Medulla oblongata (tissue), 1 donor: ENCODE results near the gene ZFYVE21.
A peak's percentile ranks its signal among the peaks of the same experiment; 100 is the strongest.

ENCODE experiments used
- DNase-seq: peaks from one replicate; pipeline ENCODE4 v3.0.0-alpha.2; 2015; ENCODE audit errors: extremely low spot score

ZFYVE21 gene

GRCh38 chr14:103692159-103692558 is 23.5 kb upstream of the ZFYVE21 start:
- no peak for DNase-seq

GRCh38 chr14:103692871-103693270 is 22.7 kb upstream of the ZFYVE21 start:
- DNase-seq = no peak

- DNase-seq = no peak
These were observed 22.1 kb upstream of the ZFYVE21 start for GRCh38 chr14:103693515-103693914.

DNA sequence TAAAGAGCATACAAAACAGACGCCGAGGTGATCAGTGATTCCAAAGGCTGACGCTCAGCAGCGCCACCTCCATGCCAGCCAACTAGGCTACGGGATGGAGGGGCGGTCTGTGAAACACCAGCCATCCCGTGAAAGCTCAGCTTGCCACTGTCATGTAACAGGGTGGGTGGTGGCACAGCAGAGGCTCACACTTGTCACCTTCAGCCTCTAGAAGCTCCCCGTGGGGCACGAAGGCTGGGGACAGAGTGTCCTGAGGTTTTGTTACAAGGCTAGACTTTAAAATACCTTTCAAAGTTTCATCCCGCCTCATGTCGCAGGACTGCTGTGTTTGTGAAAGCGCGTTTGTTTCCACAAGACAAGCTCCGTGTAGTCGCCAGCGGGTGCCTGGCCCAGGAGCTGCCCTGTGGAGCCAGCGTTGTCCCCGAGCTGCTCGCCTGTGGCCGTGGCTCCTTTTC is 21.0 kb upstream of the ZFYVE21 start:
- DNase-seq = no peak

DNA sequence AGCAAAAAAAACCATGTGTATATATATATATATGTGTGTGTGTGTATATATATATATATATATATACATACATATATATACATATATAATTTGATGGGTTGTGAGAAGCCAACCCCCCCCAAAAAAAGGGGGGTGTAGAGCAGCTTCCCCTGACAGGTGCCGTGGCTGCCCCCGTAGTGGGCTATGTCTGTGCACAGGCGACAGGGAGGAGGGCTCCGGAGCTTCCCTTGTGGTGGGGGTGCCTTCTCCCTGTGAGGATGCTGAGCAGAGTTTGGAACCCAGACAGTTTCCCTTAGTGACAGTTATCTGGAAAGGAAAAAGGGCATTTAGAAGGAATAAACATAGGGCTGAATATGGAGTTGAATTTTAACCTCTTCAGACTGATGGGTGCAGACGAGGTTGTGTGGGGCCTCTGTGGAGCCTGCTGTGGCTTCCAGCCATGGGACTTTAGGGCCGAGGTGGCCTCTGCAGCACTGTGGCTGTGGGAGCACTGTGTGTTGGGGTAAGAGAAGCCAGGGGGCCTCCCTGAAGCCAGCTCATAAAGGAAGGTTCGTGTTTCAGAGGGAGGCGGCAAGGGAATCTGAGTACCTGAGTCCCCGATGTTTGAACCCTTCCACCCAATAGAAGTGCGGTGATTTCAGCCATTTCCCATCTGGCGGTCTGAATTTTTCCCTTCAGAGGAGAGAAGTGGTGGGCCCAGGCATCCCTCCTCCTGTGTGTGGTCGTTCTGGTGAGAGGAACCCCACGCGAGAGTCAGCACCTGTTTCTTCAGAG is 20.1 kb upstream of the ZFYVE21 start:
- no peak for DNase-seq

DNA sequence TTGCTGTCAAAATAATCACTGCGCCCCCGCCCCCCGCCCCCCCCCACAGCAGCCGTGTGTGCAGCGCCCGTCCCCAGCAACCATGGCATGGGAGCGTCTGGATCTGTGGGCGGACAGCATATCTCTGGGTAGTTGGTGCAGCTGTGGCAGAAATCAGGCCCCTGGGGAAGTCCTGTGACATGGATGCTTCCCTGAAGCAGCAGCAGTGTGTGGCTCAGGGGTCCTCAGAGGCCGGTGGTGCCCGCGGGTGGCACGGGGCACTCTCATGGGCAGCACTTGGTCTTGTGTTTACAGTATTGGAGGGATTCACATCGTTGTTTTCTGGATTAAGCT is 19.6 kb upstream of the ZFYVE21 start:
- DNase-seq = no peak

DNA sequence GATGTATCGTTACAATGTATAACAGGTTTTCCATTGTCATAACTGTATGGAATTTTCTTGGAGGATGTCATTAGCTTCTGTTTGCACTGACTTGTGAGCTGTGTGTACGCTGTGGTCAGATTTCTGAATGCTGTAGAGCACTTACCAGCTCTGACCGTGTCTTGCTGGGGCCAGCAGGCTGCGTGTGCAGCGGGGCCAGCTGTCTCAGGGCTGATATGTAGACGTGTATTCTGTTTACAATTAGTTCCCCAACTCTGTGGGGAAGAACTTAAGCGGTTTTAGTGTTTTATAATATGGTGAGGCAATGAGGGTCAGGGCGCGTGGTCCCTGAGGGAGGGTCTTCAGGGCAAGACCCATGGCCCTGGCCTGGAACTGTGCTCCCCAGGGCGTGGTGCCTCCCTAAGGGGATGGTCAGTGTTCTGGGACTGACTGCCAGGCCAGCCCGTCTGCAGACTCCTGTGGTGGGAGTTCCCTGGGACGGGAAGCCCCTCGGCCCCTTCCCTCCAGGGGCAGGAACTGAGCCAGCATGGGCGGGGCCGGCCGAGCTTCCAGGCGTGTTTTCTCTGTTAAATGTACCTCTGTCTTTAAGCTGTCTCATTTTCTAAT is 19.0 kb upstream of the ZFYVE21 start:
- no peak for DNase-seq

DNA sequence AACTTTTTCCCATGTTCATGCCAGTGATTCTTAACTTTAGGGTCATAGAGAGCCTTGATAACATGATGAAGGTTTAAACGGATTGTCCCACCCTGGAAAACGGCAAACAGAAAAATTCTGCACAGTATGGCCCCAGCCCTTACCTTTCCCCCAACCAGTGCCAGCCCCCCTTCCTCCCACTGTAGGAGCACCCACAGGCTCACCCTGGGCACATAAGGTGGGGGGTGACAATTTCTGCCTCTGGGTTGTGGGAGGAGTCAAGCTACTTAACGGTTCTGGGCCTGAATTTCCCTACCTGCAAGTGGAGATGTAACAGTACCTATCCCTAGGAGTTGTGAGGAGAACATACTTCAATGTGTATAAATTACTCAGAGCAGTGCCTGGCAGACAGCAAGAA is 18.4 kb upstream of the ZFYVE21 start:
- DNase-seq = no peak

GRCh38 chr14:103697603-103698379 is 17.8 kb upstream of the ZFYVE21 start:
- DNase-seq = no peak

- no peak for DNase-seq
These were observed 17.0 kb upstream of the ZFYVE21 start for GRCh38 chr14:103698380-103699260.

DNA sequence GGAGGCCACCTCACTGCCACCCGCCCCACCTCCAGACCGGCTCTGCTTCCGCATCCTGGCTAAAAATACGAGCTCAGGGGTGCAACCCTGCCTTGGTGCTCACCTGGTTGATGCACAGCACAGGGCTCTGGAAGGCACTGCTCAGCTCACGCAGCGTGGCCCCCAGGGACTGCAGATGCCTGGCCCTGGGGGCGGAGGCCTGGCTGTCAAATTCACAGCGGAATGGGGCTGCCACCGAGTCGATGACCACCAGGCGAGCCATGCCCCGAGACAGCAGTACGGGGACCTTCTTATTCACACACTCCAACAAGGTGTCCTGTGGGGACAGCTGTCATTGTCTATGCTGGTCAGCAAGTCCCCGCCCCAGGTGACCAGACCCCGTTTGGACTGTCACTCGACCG is 16.3 kb upstream of the ZFYVE21 start:
- no peak for DNase-seq

DNA sequence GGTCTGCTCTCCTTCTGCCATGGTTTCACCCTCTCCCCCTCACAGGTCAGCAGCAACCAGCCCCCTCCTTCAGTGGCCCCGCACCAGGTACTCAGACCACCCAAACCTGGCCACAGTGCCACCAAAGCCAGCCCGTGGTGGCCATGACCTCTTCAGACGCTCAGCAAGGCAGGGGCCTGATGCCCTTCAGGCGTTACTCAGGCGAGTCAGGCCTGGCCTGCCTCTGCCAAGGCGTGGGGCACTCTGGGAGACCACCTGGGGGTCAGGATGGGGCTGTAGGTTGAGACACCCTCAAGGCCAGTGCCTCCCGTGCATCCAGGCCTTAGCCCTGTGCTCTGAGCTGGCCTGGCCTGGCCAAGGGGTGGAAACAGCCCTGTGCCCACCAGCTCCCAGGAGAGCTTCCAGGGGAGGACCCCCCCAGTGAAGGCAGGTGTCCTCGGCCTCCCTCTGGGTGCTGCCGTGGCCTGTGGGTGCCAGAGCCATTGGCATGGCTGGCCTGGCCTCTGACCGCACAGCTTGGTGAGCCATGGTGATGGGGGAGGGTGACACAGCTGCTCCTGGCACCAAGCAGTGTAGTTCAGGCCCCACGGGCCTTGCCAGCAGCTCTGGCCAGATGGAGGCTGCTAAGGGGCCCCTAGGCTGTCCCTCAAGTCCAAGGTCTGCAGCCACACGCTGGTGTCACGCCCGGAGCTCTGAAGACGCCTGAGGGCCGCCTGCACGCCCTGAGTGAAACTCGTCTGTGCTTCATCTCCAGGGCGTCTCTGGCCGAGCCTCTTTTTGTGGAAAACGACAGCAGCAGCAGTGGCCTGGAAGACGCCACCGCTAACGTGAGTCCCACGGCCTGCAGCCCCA is 15.5 kb upstream of the ZFYVE21 start:
- DNase-seq = peak; percentile 67

DNA sequence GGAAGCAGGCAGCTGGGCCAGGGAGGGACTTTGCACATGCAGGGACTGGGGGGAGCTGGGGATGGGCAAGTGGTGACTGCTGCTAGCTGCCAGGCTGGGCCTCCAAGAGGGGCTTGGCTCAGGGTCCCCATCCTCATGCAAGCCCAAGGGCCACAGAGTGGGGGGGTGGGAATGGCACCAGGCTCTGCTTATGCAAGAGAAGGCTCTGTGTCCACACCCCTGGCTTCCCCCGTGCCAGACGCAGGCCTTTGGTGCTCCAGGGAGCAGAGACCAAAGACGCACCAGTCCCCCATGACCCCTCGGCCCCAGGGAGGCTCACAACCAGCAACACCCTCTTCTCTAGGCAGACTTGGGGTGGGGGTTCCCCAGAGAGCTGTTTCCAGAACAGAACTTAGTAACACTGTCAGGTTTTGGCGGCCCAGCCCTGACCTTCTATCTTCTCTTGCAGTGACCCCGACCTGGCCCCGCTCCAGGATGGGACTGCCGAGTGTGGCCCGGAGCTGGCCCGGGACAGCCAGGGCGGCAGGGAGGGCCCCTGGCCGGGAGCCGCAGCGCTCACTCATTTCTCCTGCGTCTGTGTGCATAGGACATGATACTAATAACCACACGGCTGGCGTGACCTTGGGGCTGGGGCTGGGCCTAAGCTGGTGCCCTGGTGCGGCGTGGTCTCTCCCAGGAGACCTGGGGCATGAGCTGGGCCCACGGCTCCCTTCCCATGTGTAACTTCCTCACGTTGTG is 14.7 kb upstream of the ZFYVE21 start:
- no peak for DNase-seq

DNA sequence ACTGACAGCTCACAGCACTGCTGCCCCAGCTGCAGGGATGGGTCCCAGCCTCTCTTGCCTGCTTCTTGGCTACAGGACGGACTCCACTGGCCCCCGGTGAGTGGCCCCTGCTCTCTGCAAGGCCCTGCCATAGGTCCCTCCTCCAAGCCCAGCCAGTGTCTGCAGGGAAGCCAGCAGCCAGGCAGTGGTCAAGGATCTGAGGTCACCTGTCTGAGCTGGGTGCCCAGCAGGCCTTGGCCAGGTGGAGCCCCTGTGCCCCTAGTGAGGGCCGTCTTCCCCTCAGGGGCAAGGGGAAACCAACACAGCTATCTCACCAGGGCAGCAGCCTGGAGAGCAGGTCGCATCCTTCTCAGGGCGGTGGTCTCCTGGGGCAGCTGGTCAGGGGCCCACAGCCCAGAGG is 13.5 kb upstream of the ZFYVE21 start:
- DNase-seq = no peak

- DNase-seq = no peak
These were observed 12.8 kb upstream of the ZFYVE21 start for GRCh38 chr14:103702497-103703432.

DNA sequence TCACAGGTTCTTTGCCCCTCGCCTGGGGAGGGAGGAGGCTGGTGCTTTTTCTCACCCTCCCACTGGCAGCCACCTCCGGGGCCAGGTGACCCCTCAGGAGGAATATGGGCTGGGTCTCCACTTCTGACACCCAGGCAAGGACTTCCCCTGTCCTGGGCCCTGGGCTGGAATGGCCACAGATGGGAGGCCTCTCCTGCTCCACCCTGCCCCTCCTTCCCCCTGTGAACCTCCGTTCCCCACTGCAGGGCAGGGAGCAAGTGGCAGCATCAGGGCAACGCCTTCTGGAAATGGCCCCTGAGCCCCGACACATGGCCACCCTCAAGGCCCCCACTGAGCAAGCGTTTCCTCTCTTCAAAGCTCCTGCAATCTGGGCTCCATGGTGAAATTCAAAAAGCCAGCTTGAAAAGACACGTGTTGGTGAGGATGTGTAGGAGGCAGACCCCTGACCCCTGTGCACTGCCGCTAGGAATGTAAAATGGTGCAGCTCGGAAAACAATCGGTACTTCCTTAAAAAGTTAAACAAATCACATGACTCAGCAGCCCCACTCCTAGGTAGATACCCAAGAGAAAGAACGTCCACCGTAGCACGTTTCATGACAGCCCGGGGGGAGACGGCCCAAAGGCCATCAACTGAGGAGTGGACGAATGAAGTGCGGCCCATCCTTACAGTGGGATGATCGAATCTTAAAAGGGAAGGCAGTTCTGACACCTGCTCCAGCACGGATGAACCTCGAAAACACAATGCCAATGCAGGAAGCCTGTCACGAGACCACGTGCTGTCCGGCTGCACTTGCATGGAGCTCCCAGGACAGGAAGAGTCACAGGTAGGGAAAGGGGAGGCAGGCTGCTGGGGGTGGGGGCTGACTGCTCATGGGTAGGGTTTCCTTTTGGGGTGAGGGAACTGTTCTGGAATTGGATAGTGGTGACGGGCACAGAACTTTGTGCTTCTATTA is 11.9 kb upstream of the ZFYVE21 start:
- no peak for DNase-seq

DNA sequence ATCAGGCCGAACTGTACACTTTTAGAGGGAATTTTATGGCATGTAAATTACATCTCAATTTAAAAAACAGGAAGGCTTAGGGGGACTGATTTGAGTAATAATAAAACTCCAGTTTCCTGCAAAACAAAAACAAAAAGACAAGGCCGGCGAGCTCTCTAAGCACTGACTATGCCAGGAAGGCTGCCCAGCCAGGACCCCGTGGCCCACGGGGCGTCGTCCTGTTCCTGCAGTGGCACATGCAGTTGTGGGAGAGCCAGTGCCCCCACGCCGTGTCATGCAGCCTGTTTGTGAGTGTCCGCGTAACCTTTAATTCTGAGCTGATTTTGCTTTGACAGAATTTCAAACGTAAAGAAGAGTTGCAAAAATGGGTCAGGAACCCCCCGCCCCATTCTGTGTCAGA is 10.9 kb upstream of the ZFYVE21 start:
- no peak for DNase-seq

DNA sequence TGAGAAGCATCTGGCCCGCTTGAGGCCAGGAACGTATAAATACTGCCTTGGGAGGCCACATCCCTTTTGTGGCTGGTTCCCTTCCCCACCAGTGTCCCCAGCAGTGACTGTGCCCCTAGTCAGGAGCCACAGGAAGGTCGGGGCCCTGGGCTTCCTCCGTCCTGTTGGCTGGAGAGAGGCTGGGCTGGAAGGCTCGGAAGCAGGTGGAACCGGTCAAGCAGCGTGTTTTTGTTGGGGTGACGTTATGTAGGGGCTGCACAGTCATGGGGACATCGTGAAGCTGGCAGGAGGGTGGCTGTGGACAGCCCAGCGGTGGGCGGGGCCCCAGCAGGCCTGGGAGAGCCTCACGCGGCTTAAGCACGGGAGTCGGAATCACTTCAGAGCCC is 10.5 kb upstream of the ZFYVE21 start:
- DNase-seq = no peak
